ENCODE results near the gene SLC26A9.

SLC26A9 gene

DNA sequence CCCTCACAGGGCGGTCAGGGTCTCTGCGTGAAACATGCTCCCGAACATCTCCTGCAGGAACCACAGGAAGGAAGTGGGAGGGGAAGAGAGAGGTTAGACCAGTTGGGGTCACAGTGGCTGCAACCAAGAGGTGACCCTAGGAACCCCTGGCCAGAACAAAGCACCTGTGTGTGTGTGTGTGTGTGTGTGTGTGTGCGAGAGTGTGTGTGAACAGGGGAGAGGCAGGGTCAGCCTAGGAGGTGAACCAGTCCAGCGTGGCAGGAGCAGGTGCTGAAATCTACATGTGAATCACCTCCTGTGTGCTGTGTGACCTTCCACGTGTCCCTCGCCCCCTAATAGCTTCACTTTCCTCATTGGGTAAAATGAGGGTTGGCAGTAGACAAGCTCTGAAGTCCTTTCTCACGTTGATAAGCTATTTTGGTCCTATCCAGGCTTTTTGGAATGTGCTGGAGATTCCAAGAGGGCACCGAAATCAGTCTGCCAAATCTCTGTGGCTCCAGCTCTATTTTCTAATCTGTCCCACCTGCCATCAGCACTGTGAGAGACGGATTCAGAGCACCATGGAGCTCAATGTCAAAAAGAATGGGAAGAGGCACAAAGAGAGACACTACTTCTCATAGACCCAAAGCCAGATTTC lies 27.8 kb downstream of the SLC26A9 start:
- H3K4me1 ChIP-seq (ENCODE audit: low read depth, poor library complexity, severe bottlenecking) = no peaks in the 10 kb centered on the region

DNA sequence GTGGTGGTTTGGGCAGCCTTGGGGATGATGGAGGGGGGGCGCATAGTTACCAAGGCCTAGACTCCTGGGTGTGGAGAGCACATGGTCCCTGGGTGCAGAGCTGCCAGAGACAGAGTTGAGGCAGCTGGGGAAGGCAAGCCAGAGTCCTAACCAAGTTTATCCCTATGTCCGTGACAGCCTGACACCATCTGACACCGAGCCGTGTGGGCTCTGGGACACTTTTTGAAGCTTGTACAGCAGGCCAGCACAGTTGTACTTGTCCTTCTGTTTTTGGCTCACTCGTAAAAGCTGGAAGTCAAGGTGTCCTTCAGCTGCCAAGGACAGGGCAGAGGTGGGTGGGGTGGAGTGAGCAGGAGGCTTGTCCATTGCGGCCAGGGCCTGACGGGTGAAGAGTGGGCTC lies 28.5 kb downstream of the SLC26A9 start:
- no peak overlapping the region for H3K27ac ChIP-seq
- no peaks in the 10 kb centered on the region for H3K4me1 ChIP-seq (ENCODE audit: low read depth, poor library complexity, severe bottlenecking)
- H3K9ac ChIP-seq = no peak overlapping the region
- no peaks in the 10 kb centered on the region for H3K36me3 ChIP-seq (ENCODE audit: insufficient read depth)
- H4K20me1 ChIP-seq (ENCODE audit: insufficient read depth) = no peaks in the 10 kb centered on the region
- TF ChIP-seq, protein P1, sequence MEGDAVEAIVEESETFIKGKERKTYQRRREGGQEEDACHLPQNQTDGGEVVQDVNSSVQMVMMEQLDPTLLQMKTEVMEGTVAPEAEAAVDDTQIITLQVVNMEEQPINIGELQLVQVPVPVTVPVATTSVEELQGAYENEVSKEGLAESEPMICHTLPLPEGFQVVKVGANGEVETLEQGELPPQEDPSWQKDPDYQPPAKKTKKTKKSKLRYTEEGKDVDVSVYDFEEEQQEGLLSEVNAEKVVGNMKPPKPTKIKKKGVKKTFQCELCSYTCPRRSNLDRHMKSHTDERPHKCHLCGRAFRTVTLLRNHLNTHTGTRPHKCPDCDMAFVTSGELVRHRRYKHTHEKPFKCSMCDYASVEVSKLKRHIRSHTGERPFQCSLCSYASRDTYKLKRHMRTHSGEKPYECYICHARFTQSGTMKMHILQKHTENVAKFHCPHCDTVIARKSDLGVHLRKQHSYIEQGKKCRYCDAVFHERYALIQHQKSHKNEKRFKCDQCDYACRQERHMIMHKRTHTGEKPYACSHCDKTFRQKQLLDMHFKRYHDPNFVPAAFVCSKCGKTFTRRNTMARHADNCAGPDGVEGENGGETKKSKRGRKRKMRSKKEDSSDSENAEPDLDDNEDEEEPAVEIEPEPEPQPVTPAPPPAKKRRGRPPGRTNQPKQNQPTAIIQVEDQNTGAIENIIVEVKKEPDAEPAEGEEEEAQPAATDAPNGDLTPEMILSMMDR (conservative IDR thresholded peaks at IDR 0.05; ENCODE audit: low read depth, low read length) = no peak
- H3K4me3 ChIP-seq (IDR thresholded peaks at IDR 0.05; ENCODE audit: insufficient read depth, low read depth, low read length) = no peak overlapping the region
- no peaks in the 10 kb centered on the region for H3K27me3 ChIP-seq (ENCODE audit: insufficient read depth, low read depth)
- no peak overlapping the region for H3K4me2 ChIP-seq
- no peak overlapping the region for H2AFZ ChIP-seq (ENCODE audit: low read depth)
- no peaks in the 10 kb centered on the region for H3K79me2 ChIP-seq (ENCODE audit: insufficient read depth, low read depth)

More for the DNA sequence above, 27.8 kb downstream of the SLC26A9 start:
- Histone ChIP-seq H3K79me2 (ENCODE audit: insufficient read depth, low read depth) (no peaks in the 10 kb centered on the region), H4K20me1 (ENCODE audit: insufficient read depth) (no peaks in the 10 kb centered on the region), H3K9ac (no peak overlapping the region), H3K27ac (no peak overlapping the region), H3K27me3 (ENCODE audit: insufficient read depth, low read depth) (no peaks in the 10 kb centered on the region), H3K4me2 (no peak overlapping the region), H3K36me3 (ENCODE audit: insufficient read depth) (no peaks in the 10 kb centered on the region), H2AFZ (ENCODE audit: low read depth) (no peak overlapping the region), H3K4me3 (IDR thresholded peaks at IDR 0.05; ENCODE audit: insufficient read depth, low read depth, low read length) (no peak overlapping the region)
- TF ChIP-seq, protein P1 (conservative IDR thresholded peaks at IDR 0.05; ENCODE audit: low read depth, low read length) = no peak

DNA sequence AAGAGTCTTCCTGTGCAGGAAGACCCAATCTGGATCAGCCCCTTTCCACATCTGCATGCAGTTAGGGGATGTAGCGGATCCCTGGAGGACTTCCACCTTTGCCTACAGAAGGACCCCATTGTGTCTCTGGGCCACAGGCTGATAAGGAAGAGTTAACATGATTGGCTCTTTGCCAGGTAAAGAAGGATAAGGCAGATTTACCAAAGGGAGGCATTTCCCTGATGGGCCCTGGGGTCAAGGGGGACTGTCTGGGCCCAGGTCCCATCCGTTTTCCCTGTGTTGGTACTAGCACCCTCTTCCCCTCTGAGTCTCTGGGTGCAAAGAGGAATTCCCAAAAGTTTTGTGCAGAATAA lies 29.1 kb downstream of the SLC26A9 start:
- Histone ChIP-seq H3K9ac (no peak overlapping the region), H3K4me2 (no peak overlapping the region), H4K20me1 (ENCODE audit: insufficient read depth) (no peaks in the 10 kb centered on the region), H3K27ac (no peak overlapping the region), H3K27me3 (ENCODE audit: insufficient read depth, low read depth) (no peaks in the 10 kb centered on the region), H3K4me1 (ENCODE audit: low read depth, poor library complexity, severe bottlenecking) (no peaks in the 10 kb centered on the region), H3K4me3 (IDR thresholded peaks at IDR 0.05; ENCODE audit: insufficient read depth, low read depth, low read length) (no peak overlapping the region), H3K36me3 (ENCODE audit: insufficient read depth) (no peaks in the 10 kb centered on the region), H2AFZ (ENCODE audit: low read depth) (no peak overlapping the region), H3K79me2 (ENCODE audit: insufficient read depth, low read depth) (no peaks in the 10 kb centered on the region)
- TF ChIP-seq, protein P1 (conservative IDR thresholded peaks at IDR 0.05; ENCODE audit: low read depth, low read length) = no peak

DNA sequence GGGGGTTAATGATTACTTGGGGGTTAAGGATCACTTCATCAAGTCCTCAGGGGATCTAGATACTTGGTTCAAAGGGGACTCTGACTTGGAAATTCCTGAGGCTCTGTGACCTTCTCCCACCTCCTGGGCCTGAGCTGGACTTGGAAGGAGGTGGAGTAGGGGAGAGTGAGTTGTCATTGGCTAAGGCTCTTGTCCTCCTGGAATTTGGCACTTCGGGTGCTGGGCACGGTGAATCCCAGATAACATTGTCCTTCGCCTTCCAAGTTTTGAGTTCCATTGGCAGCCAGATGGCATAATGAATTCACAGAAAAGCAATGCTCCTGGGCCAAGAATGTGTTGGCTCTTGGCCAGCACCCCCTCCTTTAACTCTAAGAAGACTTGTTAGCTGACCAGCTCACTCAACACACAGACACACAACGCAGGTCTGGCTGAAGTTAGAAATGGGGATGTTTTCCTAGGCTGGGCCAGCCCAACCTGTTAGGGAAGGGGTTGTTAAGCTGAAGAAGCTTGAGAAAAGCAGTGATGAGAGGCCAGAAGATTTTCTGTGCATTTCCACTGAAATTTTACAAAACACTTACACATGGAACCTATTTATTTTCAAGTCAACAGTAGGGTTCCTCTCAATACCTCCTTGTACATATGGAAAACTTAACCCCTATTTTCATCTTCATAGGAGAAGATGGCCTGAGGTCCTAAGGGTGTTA lies 29.7 kb downstream of the SLC26A9 start:
- no peak overlapping the region for H3K27ac ChIP-seq
- H3K4me3 ChIP-seq (IDR thresholded peaks at IDR 0.05; ENCODE audit: insufficient read depth, low read depth, low read length) = no peak overlapping the region
- no peak overlapping the region for H3K4me2 ChIP-seq

More for the DNA sequence above, 29.7 kb downstream of the SLC26A9 start:
- TF ChIP-seq, protein P1 (conservative IDR thresholded peaks at IDR 0.05; ENCODE audit: low read depth, low read length) = no peak
- Histone ChIP-seq H3K79me2 (ENCODE audit: insufficient read depth, low read depth) (no peaks in the 10 kb centered on the region), H3K27me3 (ENCODE audit: insufficient read depth, low read depth) (no peaks in the 10 kb centered on the region), H3K36me3 (ENCODE audit: insufficient read depth) (no peaks in the 10 kb centered on the region), H3K9ac (no peak overlapping the region), H3K4me1 (ENCODE audit: low read depth, poor library complexity, severe bottlenecking) (no peaks in the 10 kb centered on the region), H2AFZ (ENCODE audit: low read depth) (no peak overlapping the region), H4K20me1 (ENCODE audit: insufficient read depth) (no peaks in the 10 kb centered on the region)

Data from KMS-11 (cell line).